ENCODE measurements around the gene S1PR3.

DNA sequence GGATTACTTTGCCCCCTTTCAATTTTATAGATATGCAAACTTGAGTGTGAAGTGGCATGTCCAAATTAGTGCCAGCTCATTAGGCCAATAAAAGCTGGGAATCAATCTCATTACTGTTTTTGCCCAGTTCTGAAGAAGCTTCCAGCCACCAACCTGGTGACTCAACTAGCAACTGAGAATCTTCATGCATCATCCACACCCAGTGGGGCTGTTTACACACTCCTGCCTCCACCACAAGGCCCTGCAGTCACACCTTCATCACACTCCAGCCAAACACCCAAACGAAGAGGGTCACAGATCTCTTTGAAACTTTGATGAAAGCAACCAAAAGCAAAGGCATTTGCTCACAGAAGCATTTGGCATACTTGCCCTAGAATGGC lies 41.3 kb upstream of the S1PR3 start:
- TF ChIP-seq, protein P1, sequence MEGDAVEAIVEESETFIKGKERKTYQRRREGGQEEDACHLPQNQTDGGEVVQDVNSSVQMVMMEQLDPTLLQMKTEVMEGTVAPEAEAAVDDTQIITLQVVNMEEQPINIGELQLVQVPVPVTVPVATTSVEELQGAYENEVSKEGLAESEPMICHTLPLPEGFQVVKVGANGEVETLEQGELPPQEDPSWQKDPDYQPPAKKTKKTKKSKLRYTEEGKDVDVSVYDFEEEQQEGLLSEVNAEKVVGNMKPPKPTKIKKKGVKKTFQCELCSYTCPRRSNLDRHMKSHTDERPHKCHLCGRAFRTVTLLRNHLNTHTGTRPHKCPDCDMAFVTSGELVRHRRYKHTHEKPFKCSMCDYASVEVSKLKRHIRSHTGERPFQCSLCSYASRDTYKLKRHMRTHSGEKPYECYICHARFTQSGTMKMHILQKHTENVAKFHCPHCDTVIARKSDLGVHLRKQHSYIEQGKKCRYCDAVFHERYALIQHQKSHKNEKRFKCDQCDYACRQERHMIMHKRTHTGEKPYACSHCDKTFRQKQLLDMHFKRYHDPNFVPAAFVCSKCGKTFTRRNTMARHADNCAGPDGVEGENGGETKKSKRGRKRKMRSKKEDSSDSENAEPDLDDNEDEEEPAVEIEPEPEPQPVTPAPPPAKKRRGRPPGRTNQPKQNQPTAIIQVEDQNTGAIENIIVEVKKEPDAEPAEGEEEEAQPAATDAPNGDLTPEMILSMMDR (conservative IDR thresholded peaks at IDR 0.05; ENCODE audit: low read depth, low read length): no peak
- TF ChIP-seq EZH2phosphoT487 (IDR thresholded peaks at IDR 0.05; ENCODE audit: borderline replicate concordance, low read length): no peak
